ENCODE data around the gene TPD52L3. TPM values are rescaled to one million over a fixed set of nuclear protein-coding genes. Genes with fewer than 3 reads are reported as not detected.

TPD52L3 gene
- polyA plus RNA-seq, 3 donors: not detected

GRCh38 chr9:6348766-6349165, 20.6 kb downstream of the TPD52L3 start:
- no peaks in the 10 kb centered on the region for H3K79me2 ChIP-seq (ENCODE audit: insufficient read depth, low read length)
- Mint-ChIP-seq H3K4me1 (no peaks in the 10 kb centered on the region), H3K27me3 (ENCODE audit: low read depth in 3 of 3) (peaks cover 15 to 18% (median 17%) of the 10 kb centered on the region in 3 donors), H3K27ac (no peak overlapping the region), H3K4me3 (no peak overlapping the region), H3K9me3 (peaks cover 0 to 2% (median 0%) of the 10 kb centered on the region in 7 donors), H3K36me3 (no peaks in the 10 kb centered on the region)
- no peak for TF ChIP-seq CTCF (IDR thresholded peaks at IDR 0.05)
- no peak overlapping the region for H2AFZ ChIP-seq (ENCODE audit: insufficient read depth, low read depth, low read length, poor library complexity, severe bottlenecking)
- no peak overlapping the region for H3K9ac ChIP-seq (ENCODE audit: insufficient read depth, low read length, poor library complexity, severe bottlenecking)
- H3K4me2 ChIP-seq (replicated peaks; ENCODE audit: extremely low read depth, low read length, poor library complexity, severe bottlenecking): no peak overlapping the region
- no peak overlapping the region for H3K4me3 ChIP-seq (replicated peaks in 1 of 3; ENCODE audit: low read depth in 2 of 3, low read length in 3 of 3)
- no CpG with 5 or more reads among the region's 3 CpGs for WGBS (ENCODE audit: insufficient coverage)
- no peaks in the 10 kb centered on the region for H3K4me1 ChIP-seq (ENCODE audit: control insufficient read depth in 1 of 2, insufficient read depth in 2 of 2, low read length in 2 of 2)
- intact Hi-C loops (cut with micrococcal nuclease): no loop called here
- peaks cover 0 to 4% of the 10 kb centered on the region in 2 donors for H3K27me3 ChIP-seq (ENCODE audit: control insufficient read depth in 2 of 2, insufficient read depth in 2 of 2, low read length in 2 of 2)
- no peak for DNase-seq
- H3K27ac ChIP-seq (ENCODE audit: low read depth in 1 of 2, low read length in 2 of 2): no peak overlapping the region
- no peaks in the 10 kb centered on the region for H3K9me3 ChIP-seq (replicated peaks in 1 of 2; ENCODE audit: control insufficient read depth in 1 of 2, insufficient read depth in 1 of 2, low read length in 2 of 2)
- no peaks in the 10 kb centered on the region for H4K20me1 ChIP-seq (ENCODE audit: insufficient read depth, low read length)
- H3K36me3 ChIP-seq (replicated peaks in 1 of 2; ENCODE audit: control insufficient read depth in 1 of 2, insufficient read depth in 2 of 2, low read length in 2 of 2): no peaks in the 10 kb centered on the region

GRCh38 chr9:6351737-6352136, 23.6 kb downstream of the TPD52L3 start:
- H3K79me2 ChIP-seq (ENCODE audit: insufficient read depth, low read length): no peaks in the 10 kb centered on the region
- no peaks in the 10 kb centered on the region for H3K9me3 ChIP-seq (replicated peaks in 1 of 2; ENCODE audit: control insufficient read depth in 1 of 2, insufficient read depth in 1 of 2, low read length in 2 of 2)
- H3K4me3 Mint-ChIP-seq: no peak overlapping the region
- no peak for DNase-seq
- no peaks in the 10 kb centered on the region for H3K36me3 Mint-ChIP-seq
- H3K4me1 Mint-ChIP-seq: no peaks in the 10 kb centered on the region
- H3K4me3 ChIP-seq (replicated peaks in 1 of 3; ENCODE audit: low read depth in 2 of 3, low read length in 3 of 3): no peak overlapping the region
- H3K36me3 ChIP-seq (replicated peaks in 1 of 2; ENCODE audit: control insufficient read depth in 1 of 2, insufficient read depth in 2 of 2, low read length in 2 of 2): no peaks in the 10 kb centered on the region
- no peak overlapping the region for H3K4me2 ChIP-seq (replicated peaks; ENCODE audit: extremely low read depth, low read length, poor library complexity, severe bottlenecking)
- no peak overlapping the region for H2AFZ ChIP-seq (ENCODE audit: insufficient read depth, low read depth, low read length, poor library complexity, severe bottlenecking)
- H3K27ac Mint-ChIP-seq: no peak overlapping the region
- no peak for TF ChIP-seq CTCF (IDR thresholded peaks at IDR 0.05)
- H3K9ac ChIP-seq (ENCODE audit: insufficient read depth, low read length, poor library complexity, severe bottlenecking): no peak overlapping the region
- H3K27me3 ChIP-seq (ENCODE audit: control insufficient read depth in 2 of 2, insufficient read depth in 2 of 2, low read length in 2 of 2): peaks cover 0 to 4% of the 10 kb centered on the region in 2 donors
- no peak overlapping the region for H3K27ac ChIP-seq (ENCODE audit: low read depth in 1 of 2, low read length in 2 of 2)
- intact Hi-C loops (cut with micrococcal nuclease): loop anchor here in 1 of 2 donors (5.0 to 10.0 kb wide), 2 partner anchors 221 to 383 kb away; no protein-coding TSS in a partner anchor
- H4K20me1 ChIP-seq (ENCODE audit: insufficient read depth, low read length): no peaks in the 10 kb centered on the region
- no peaks in the 10 kb centered on the region for H3K4me1 ChIP-seq (ENCODE audit: control insufficient read depth in 1 of 2, insufficient read depth in 2 of 2, low read length in 2 of 2)
- H3K27me3 Mint-ChIP-seq (ENCODE audit: low read depth in 3 of 3): peaks cover 13 to 18% (median 14%) of the 10 kb centered on the region in 3 donors
- H3K9me3 Mint-ChIP-seq: no peaks in the 10 kb centered on the region

Measured in CD14-positive monocyte (primary cell).